ENCODE results near the gene SLC25A4. TPM values are rescaled to one million over a fixed set of nuclear protein-coding genes. Genes with fewer than 3 reads are reported as not detected.
A peak's percentile ranks its signal among the peaks of the same experiment; 100 is the strongest.

SLC25A4 gene
- total and polyA plus RNA-seq, 12 donors, result 511 to 2,916 (median 1,758) TPM

DNA sequence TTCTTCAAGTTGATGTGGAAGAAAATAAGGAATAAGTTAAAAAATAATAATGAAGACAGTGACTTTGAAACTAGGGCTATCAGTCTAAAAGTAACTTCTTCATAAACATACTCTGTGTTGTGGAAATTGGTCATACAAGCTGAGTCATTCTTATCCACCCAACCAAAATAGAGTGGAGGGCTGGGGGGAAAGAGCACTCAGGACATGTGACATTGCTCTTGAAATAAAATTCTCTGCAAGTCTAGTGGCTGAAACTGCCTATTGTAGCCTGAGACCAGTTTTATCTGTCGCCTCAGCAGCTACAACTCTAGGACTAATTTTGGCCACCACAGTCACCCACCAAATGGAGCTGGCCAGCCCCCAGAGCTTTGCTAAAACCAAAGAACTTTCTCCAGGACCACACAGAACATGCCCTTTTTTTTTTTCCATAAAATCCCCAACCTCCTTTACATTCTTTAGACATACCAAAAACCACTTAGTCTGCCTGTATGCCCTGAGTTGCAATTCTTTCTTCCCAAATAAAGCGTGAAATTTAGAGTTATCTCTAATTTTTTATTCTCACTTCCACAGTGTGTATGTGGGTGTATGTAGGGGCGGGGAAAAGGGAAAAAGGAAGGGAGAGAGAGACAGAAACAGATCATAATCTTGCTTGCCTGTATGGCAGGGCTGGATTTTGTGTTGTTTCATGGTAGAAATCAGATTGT, 23.0 kb upstream of the SLC25A4 start:
- intact Hi-C loops (cut with DNase I), result no loop called here
- WGBS, 2 donors, result 52 to 55% methylated on average over 3 of the region's 3 CpGs
- Histone ChIP-seq H3K4me3 (no peak overlapping the region), H3K4me1 (peaks cover 0 to 48% (median 11%) of the 10 kb centered on the region in 9 donors), H3K36me3 (no peaks in the 10 kb centered on the region), H3K9me3 (no peaks in the 10 kb centered on the region), H3K27ac (peak overlapping the region; percentile 21 to 87 (median 64)), H3K27me3 (peaks cover 0 to 5% (median 0%) of the 10 kb centered on the region in 7 donors)
- peak in 1 of 2 donors; percentile 56 for DNase-seq
- TF ChIP-seq, protein P1, sequence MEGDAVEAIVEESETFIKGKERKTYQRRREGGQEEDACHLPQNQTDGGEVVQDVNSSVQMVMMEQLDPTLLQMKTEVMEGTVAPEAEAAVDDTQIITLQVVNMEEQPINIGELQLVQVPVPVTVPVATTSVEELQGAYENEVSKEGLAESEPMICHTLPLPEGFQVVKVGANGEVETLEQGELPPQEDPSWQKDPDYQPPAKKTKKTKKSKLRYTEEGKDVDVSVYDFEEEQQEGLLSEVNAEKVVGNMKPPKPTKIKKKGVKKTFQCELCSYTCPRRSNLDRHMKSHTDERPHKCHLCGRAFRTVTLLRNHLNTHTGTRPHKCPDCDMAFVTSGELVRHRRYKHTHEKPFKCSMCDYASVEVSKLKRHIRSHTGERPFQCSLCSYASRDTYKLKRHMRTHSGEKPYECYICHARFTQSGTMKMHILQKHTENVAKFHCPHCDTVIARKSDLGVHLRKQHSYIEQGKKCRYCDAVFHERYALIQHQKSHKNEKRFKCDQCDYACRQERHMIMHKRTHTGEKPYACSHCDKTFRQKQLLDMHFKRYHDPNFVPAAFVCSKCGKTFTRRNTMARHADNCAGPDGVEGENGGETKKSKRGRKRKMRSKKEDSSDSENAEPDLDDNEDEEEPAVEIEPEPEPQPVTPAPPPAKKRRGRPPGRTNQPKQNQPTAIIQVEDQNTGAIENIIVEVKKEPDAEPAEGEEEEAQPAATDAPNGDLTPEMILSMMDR (IDR thresholded peaks at IDR 0.05), result no peak
- ATAC-seq, result peak in 7 of 8 donors; percentile 28 to 85 (median 59)

DNA sequence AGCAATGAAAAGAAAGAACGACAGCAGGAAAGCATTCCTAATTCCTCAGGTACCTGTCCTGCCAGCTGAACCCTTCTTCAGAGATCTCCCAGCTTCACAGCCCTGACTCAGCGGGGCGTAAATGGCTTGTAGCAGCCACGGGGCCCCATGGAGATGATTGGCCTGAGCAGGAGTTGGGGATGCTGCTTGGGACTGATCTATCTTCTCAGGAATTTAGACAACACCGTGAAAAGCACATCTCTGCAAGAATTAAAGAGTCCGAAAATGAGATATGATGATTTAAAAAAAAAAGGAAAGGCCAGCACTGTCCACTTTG, 22.5 kb upstream of the SLC25A4 start:
- Histone ChIP-seq H3K9me3 (no peaks in the 10 kb centered on the region), H3K4me3 (no peak overlapping the region), H3K27ac (peak overlapping the region; percentile 21 to 87 (median 64)), H3K36me3 (no peaks in the 10 kb centered on the region), H3K4me1 (peaks cover 0 to 45% (median 11%) of the 10 kb centered on the region in 9 donors), H3K27me3 (peaks cover 0 to 8% (median 0%) of the 10 kb centered on the region in 7 donors)
- 60 to 66% methylated on average over 6 of the region's 6 CpGs for WGBS, 2 donors
- DNase-seq (no peak), ATAC-seq (no peak)
- TF ChIP-seq, protein P1 (IDR thresholded peaks at IDR 0.05), result no peak
- intact Hi-C loops (cut with DNase I), result no loop called here

DNA sequence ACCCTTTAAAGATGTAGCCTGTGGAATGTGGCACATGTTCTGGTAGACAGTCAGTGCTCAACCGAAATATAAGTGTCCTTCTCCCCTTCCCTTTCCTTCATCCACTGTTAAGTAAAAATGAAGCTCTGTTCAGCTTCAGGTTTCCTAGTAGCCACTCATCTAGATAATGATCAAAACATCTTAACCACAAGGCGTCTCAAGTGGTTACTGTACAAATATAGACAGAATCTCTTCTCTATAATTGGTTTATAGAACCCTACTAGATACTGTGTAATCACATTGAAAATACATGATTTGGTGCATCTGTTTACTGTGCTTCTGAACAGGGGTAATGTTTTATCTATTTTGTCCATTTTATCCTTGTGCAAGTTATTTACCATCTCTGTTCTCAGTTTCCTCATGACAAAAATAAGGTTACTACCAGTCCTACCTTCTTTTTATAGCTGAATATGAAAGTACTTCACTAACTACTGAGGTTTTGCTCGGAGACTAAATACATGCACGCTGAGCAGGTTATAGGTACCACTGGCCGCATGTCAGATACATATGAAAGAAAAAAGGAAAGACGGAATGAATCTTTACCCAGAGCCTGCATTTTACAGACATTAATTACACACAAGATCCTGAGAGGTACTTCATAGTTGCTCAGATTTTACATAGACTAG, 20.3 kb upstream of the SLC25A4 start:
- Histone ChIP-seq H3K36me3 (no peaks in the 10 kb centered on the region), H3K4me3 (no peak overlapping the region), H3K4me1 (peaks cover 0 to 35% (median 6%) of the 10 kb centered on the region in 9 donors), H3K9me3 (no peaks in the 10 kb centered on the region), H3K27me3 (peaks cover 0 to 30% (median 0%) of the 10 kb centered on the region in 7 donors), H3K27ac (no peak overlapping the region)
- intact Hi-C loops (cut with DNase I), result no loop called here
- ATAC-seq, result no peak
- 86 to 87% methylated on average over 6 of the region's 6 CpGs for WGBS, 2 donors
- TF ChIP-seq, protein P1 (IDR thresholded peaks at IDR 0.05), result no peak
- DNase-seq, result no peak

DNA sequence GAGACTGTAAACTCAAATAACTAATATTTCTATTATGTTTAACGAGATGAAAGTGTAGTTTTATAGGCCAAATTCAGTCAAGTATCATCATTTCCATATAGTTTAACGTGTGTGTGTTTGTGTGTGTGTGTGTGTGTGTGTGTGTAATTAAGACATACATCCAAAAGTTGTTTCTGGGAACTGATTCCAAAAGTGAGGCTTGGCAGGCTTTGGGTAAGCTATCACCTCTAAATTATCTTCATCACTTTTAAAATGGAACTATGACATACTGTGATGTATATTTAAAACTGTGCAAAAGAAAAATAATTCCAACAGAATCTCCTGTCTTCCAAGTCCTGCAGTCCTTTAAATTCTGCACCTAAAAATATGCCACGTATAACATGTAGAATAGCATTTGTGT, 19.1 kb upstream of the SLC25A4 start:
- 55 to 71% methylated on average over 3 of the region's 3 CpGs for WGBS, 2 donors
- no peak overlapping the region for H3K4me3 ChIP-seq
- intact Hi-C loops (cut with DNase I), result no loop called here
- ATAC-seq, result no peak
- H3K4me1 ChIP-seq, result peaks cover 0 to 35% (median 6%) of the 10 kb centered on the region in 9 donors
- H3K27me3 ChIP-seq, result peaks cover 0 to 42% (median 0%) of the 10 kb centered on the region in 7 donors
- no peaks in the 10 kb centered on the region for H3K36me3 ChIP-seq
- no peak for DNase-seq
- H3K27ac ChIP-seq, result no peak overlapping the region
- TF ChIP-seq, protein P1 (IDR thresholded peaks at IDR 0.05), result no peak
- H3K9me3 ChIP-seq, result no peaks in the 10 kb centered on the region
